Heart left ventricle (tissue), 13 donors: ENCODE data around the gene SNX5.

Experiments used
- CTCF ChIP-seq, 12 donors: fragments of 200-600 bp; sonication (generic) in 4 of 12; IDR thresholded peaks; one replicate each; pipeline versions ENCODE4 v1.5.0 to v1.8.0; 2018 to 2022; ENCODE audit warnings: antibody characterized with exemption in 12 of 12, mild to moderate bottlenecking in 5 of 12
- POLR2A ChIP-seq, 2 donors: fragments of 450-650 bp; IDR thresholded peaks; one replicate each; pipeline ENCODE4 v1.6.1; 2017; ENCODE audit warnings: antibody characterized with exemption in 2 of 2, mild to moderate bottlenecking in 2 of 2, moderate library complexity in 2 of 2
- donor health status: ischemic (EF 13 %, LVEDD 7.1; RV severe dilation, severe dysfunction).
- donor health status: DM: no; HTN: yes; CAD: no.
- donor health status: DM: no; HTN: no; CAD: no.
- donor health status: ischemic (EF 25% LVEDD 6.9; RV normal size, moderate dysfunction).
- donor health status: ischemic (EF 25% LVEDD 5.7; RV mildly dilated, moderate dysfunction).
- donor health status: ischemic (EF 35%, LVEDD 5.7; RV mildly dilated, moderate dysfunction).
- donor health status: nonischemic (EF 11% LVEDD 7.7; RV severe dilation, severe dysfunction).
- donor health status: DM: yes; HTN: yes; CAD: no.
- donor health status: PGD.
- donor health status: ischemic (EF 29% LVEDD 5.4; RV normal size, mild dysfunction).
- donor health status: nonischemic (EF 23%, LVEDD 6.1; RV moderate dilation, normal function).

- TF ChIP-seq CTCF (IDR thresholded peaks at IDR 0.05) (no peak), POLR2A (IDR thresholded peaks at IDR 0.05) (no peak)
These were observed 35.5 kb downstream of the SNX5 start for GRCh38 chr20:17933121-17933520.
